Neural cell (in vitro differentiated cells): ENCODE results near the gene HACE1.

ENCODE experiments used
- EP300 ChIP-seq: fragments of 450-650 bp; conservative IDR thresholded peaks from 2 replicates; pipeline ENCODE4 v1.6.1; 2014; ENCODE audit warnings: antibody characterized with exemption, mild to moderate bottlenecking, moderate library complexity; ENCODE audit not compliant: poor library complexity, severe bottlenecking
- EZH2 ChIP-seq: fragments of 200-600, 300-800 bp; shearing (Covaris generic), sonication (generic); IDR thresholded peaks from 2 replicates; pipeline ENCODE4 v1.6.1; 2014; ENCODE audit warnings: antibody characterized with exemption, low read length, borderline replicate concordance, mild to moderate bottlenecking; ENCODE audit not compliant: insufficient read depth, poor library complexity, severe bottlenecking
- POLR2AphosphoS5 ChIP-seq: IDR thresholded peaks from 2 replicates; pipeline ENCODE4 v1.6.1; 2012
- RAD21 ChIP-seq: fragments of 450-650 bp; conservative IDR thresholded peaks from 2 replicates; pipeline ENCODE4 v1.6.1; 2014; ENCODE audit warnings: antibody characterized with exemption, mild to moderate bottlenecking, moderate library complexity
- SMC3 ChIP-seq: fragments of 450-650 bp; conservative IDR thresholded peaks from 2 replicates; pipeline ENCODE4 v1.6.1; 2014; ENCODE audit warnings: antibody characterized with exemption, mild to moderate bottlenecking, moderate library complexity; ENCODE audit not compliant: poor library complexity
- TAF1 ChIP-seq: IDR thresholded peaks from 2 replicates; pipeline ENCODE4 v1.6.1; 2012; ENCODE audit warnings: low read depth
- TF ChIP-seq, protein P1 (sequence below): fragments of 450-650 bp; IDR thresholded peaks from 2 replicates; pipeline ENCODE4 v1.5.1; 2014; ENCODE audit warnings: antibody characterized with exemption, mild to moderate bottlenecking, moderate library complexity; ENCODE audit not compliant: poor library complexity, severe bottlenecking
- TF ChIP-seq, protein P2 (sequence below): IDR thresholded peaks from 2 replicates; pipeline ENCODE4 v1.6.1; 2012; ENCODE audit warnings: borderline replicate concordance

DNA sequence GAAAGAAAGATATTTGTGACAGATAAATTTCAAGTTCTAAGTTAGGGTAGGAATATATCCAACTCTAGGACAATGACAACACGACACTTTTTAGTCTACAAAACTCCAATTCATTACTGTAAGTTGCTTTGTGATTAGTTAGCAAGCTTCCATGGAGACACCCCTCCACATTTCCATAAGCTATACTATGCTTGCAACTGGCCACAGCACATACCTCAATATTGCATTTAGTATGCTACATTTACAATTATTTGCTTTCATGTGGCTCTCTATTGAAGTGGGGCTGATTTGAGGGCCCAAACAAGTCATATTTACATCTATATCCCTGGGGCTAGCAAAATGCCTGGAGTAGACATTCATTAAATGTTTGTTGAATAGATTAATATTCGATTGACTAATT is 129.3 kb downstream of the HACE1 start:
- TF ChIP-seq POLR2AphosphoS5 (no peak), RAD21 (no peak), EZH2 (no peak), SMC3 (no peak), TAF1 (no peak), EP300 (no peak)
- TF ChIP-seq, protein P1, sequence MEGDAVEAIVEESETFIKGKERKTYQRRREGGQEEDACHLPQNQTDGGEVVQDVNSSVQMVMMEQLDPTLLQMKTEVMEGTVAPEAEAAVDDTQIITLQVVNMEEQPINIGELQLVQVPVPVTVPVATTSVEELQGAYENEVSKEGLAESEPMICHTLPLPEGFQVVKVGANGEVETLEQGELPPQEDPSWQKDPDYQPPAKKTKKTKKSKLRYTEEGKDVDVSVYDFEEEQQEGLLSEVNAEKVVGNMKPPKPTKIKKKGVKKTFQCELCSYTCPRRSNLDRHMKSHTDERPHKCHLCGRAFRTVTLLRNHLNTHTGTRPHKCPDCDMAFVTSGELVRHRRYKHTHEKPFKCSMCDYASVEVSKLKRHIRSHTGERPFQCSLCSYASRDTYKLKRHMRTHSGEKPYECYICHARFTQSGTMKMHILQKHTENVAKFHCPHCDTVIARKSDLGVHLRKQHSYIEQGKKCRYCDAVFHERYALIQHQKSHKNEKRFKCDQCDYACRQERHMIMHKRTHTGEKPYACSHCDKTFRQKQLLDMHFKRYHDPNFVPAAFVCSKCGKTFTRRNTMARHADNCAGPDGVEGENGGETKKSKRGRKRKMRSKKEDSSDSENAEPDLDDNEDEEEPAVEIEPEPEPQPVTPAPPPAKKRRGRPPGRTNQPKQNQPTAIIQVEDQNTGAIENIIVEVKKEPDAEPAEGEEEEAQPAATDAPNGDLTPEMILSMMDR, result no peak
- TF ChIP-seq, protein P2, sequence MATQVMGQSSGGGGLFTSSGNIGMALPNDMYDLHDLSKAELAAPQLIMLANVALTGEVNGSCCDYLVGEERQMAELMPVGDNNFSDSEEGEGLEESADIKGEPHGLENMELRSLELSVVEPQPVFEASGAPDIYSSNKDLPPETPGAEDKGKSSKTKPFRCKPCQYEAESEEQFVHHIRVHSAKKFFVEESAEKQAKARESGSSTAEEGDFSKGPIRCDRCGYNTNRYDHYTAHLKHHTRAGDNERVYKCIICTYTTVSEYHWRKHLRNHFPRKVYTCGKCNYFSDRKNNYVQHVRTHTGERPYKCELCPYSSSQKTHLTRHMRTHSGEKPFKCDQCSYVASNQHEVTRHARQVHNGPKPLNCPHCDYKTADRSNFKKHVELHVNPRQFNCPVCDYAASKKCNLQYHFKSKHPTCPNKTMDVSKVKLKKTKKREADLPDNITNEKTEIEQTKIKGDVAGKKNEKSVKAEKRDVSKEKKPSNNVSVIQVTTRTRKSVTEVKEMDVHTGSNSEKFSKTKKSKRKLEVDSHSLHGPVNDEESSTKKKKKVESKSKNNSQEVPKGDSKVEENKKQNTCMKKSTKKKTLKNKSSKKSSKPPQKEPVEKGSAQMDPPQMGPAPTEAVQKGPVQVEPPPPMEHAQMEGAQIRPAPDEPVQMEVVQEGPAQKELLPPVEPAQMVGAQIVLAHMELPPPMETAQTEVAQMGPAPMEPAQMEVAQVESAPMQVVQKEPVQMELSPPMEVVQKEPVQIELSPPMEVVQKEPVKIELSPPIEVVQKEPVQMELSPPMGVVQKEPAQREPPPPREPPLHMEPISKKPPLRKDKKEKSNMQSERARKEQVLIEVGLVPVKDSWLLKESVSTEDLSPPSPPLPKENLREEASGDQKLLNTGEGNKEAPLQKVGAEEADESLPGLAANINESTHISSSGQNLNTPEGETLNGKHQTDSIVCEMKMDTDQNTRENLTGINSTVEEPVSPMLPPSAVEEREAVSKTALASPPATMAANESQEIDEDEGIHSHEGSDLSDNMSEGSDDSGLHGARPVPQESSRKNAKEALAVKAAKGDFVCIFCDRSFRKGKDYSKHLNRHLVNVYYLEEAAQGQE, result no peak
